NCI-H1694 treated with DMSO at 0.1 percent for 48 hours (cell line): ENCODE measurements around the gene LTBP2.

Experiments
- DNase-seq: peaks from one replicate; lab custom pipeline; 2025; lab: John Stamatoyannopoulos, UW

LTBP2 gene

DNA sequence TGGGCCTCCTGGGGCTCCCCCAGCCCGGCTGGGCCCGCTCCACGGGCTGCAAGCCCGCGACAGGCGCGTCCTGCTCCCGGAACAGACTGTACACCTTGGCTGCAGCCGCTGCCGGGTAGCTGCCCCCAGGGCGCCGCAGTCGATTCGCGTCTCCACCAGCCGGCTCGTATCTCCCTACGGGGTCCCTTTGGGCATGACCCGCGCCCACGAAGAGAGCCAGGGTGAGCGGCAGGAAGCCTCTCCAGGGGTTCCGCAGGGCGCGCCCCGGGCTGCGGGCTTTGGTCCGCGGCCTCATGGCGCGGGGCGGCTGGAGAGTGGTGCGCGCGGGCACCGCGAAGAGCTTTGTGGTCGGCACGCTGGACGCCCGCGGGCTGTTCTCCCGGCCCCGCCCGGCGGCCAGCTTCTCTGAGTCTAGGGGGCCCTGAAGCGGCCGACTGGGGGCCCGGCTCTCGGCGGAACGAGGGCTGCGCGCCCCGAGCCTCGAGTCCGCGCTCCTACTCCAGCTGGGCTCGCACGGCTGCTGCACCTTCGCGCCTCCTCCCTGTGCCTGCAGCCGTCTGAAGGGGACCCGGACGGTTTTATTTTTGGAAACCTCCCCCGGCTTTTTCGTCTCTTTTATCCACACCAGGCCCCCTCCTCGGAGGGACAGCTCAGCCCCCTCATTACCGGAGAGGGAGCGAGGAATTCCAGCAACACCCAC, at the start of gene LTBP2:
Gene LTBP2, minus strand, starts transcription at position 588 of the 700 bp plus-strand sequence. Its CDS starts 293 bp downstream, at position 295.
- DNase-seq: peak; percentile 55

DNA sequence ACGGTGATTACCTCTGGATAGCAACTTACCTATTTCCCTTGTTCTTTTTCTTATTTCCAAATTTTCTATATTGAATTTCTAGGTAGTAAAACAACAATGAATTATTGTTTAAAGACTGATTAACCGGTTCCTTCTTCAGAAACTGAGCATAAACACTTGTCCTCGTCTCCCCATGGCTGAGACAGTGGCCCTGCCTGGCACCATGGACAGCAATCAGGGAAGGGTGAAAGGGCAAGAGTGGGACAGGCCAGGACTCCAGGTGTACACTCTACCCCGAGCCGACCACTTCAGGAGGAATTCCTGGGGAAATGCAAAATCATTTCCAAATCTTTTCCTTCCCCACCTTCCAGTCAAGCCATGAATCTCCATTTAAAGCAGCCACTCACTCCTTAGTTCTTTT, 48.8 kb upstream of the LTBP2 start:
- DNase-seq: no peak

DNA sequence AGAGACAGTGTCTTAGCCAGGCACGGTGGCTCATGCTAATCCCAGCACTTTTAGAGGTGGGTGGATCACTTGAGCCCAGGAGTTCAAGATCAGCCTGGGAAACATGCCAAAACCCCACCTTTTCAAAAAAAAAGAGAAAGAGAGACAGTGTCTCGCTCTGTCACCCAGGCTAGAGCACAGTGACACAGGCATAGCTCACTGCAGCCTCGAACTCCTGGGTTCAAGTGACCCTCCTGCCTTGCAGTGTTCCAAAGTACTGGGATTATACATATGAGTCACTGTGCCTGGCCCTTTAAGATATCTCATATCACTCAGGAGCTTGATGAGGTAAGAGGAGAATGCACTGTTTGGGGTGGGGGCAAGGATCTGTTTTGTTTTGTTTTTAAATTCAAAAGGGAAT, 48.1 kb upstream of the LTBP2 start:
- DNase-seq: no peak

DNA sequence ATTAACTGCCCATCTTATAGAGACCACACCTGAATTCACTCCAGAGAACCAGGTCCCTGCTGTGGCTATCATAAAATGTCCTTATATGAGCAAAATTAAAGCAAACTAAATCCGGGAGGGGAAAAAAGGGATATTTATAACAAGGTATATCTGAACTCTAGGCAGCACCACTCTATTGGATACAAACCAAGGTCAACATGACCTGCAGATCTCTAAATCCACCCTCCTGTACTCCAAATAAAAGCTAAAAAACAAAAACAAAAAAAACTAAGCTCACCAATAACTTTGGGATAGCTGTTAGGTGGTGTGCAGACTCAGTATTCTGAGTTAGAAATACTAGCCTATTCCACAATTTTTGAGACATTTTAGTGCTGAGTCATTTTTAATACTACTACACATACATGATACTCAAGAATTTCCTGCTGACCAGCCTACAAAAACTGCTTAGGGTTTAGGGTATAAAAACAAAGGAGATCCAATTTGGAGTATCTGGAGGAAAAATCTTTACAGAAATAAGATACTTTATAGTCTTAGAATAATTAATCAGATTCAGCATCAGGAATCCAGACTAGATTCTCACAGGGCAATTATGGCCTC, 46.6 kb upstream of the LTBP2 start:
- DNase-seq: no peak

DNA sequence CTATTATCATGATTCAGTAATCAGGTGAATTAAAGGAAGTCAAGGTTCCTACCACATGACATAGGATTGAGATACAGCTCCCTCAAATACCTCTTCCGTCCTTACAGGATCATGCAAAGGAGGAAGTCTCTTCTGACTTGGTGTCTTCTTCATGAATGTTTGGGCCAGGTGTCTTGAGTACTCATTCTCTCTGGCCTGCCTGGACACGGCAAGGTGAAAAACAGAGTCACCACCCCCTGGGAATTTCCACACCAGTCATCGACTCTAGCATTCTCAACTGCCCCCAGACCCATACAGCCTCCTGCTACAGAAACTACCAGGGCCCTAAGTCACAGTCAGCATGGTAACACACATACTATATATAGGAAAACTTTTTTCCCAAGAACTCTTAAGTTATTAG, 44.9 kb upstream of the LTBP2 start:
- no peak for DNase-seq

DNA sequence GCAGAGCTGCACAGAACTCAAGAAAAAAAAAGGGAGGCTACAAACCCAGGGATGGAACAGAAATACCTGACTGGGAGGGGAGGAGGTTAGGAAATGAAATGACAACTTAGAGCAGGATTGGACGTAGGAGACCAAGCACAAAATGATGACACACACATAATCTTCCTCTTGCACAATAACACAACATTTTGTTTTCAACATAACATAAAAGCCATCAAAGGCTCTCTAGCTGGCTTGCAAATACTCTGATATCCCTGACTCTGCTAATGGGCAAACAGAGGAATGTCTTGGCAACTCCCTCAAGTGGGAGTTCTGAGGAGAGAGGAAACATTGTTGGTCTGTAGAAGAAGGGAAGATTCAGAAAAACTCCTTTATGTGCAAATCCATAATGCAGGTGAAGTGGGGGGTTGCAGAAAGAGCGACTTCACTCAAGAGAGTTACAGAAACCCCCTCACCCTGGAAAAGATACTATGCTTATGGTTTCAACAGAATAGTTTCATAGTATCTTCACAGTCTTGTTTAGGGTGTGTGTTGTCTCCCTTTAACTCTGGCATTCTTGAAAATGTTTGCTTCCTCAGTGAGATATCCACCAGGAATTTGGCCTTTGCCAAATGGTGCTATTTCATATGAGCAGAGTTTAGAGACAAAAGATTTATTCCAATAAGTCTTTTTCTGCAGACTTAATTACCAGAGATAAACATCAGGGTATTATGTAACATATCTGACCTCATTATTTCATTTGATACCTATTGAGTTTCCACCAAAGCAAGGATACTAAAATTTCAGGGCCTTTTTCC, 43.8 kb upstream of the LTBP2 start:
- DNase-seq: no peak

DNA sequence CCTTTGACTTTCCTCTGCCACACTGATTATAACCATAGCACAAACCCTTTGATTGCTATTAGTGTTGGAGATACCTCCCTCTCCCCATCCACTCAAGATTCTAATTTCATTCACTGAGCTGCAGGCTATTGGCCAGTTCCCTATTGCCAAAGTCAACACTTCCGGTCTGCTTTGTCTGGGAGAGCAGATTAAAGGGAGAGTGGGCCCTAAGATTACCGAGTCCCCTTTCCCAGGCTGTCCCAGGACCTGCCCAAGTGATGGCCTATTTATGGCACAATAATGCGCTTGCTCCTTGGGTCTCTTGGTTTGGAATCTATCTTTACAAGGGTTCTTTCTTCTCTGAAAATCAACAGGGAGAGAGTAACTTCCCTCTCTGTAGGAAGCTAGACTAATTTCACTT, 42.9 kb upstream of the LTBP2 start:
- no peak for DNase-seq

DNA sequence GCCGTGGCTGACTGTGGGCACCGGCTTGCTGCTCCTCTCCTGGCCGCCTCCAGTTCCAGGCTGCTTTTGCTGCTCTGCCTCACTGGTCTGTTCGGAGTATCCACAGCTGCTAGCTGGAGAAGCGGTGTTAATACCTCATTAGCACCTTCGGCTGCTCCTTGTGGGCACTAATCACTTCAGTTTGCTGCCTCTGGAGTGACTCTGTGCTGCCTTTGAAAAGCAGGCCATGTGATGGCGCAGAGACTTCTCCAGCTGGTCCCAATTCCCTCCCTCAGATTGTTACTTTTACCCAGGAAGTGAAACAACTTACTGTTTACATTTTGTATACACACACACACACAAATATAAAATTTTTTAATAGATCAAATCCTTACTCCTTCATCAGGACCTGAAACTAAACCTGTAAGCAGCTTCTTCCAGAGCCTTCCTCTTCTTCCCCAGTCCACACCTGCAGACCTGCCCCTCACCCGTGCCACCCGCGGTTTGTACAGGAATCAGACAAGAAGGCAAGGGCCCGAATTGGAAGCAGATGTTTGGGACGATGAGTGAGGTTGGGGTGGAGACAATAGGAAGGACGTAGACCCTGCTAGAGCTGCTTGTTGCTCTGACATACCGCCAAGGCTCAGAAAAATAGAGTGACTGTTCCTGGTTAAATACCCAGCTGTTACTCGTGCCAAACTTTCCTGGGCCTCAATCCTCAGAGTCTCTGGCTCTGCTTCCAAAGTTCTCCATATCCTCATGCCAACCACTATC, 41.5 kb upstream of the LTBP2 start:
- no peak for DNase-seq

DNA sequence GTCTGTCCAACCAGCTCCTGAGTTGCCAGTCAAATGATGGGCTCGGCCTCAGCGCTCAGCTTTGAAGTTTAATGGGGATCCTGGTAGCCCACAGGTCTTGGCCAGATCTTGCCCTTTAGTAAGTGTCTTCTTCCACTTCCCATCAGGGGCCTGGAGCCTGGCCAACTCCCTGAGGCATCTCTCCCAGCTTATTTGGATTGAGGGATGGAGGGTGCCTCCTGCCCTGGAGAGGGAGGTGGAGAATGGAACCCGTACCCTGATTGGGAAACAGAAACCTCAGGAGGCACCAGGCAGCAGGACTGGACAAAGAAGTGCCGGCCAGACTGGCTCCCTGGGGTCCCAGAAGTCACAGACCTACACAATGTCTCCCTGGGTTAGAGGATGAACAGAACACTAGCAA, 40.5 kb upstream of the LTBP2 start:
- DNase-seq: no peak

DNA sequence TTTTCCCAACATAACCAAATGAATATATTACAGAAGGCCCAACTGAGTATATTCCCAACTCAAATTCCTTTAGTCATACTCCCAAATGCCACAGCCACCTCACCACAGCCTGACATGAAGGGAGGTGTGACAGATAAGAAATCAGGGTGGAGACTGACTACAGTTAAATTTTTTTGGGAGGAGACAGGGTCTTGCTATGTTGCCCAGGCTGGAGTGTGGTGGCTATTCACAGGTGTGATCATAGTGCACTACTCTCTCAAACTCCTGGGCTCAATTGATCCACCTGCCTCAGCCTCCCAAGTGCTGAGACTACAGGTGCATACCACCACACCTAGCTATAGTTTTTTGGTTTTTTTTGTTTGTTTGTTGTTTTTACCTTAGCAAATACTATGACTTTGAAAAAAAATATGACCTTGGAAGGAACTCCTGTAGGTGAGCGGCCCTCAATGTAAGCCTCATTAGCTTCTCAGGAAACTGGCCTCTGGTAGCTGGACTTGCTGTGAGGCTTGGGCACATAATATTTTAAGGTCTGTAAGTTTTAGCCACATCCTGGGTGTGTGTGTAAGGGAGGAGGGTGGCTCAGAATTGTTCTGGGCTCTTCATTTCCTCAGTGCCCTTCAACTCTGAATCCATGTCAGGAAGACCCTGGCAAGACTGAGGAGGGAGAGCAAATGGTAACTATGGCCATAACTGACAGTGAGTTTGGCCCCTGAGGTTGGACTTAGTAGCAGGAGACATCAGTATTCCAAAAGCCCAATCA, 39.1 kb upstream of the LTBP2 start:
- DNase-seq: no peak

DNA sequence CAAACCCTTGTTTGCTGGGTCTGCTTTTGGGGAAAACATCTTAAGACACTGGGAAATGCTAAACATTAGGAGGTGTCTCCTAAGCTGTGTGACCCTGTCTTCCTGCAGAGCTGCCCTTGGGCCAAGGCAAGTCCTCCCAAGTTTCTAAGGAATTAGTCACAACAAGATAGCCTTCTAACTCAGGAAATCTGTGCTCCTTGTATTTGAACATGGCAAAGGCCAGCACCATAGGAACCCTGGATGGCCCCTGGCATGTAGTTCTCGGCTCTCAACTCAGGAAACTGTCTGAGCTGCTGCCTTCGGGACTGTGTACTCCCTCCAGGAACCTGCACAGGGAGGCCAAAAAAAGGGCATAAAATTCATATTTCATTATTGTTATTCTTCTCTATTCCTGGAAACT, 37.6 kb upstream of the LTBP2 start:
- no peak for DNase-seq

DNA sequence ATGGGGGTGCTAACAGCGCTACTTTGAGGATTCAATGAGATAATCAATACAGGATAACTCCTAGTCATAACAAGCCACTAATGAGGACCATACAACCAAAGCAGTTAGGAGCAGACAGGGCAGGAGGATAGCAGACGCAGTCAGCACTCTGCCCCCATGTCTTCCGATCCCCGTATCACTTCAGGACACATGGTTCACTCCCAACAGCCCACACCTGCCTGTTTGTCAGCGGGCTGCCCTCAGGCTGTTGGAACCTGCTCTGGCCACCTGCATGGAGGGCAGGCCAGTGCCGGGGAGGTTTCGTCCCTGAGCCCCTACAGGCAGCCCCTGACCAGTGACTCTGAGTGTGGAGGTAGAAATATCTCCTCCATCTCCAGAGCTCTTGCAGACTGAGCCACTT, 37.1 kb upstream of the LTBP2 start:
- DNase-seq: no peak

DNA sequence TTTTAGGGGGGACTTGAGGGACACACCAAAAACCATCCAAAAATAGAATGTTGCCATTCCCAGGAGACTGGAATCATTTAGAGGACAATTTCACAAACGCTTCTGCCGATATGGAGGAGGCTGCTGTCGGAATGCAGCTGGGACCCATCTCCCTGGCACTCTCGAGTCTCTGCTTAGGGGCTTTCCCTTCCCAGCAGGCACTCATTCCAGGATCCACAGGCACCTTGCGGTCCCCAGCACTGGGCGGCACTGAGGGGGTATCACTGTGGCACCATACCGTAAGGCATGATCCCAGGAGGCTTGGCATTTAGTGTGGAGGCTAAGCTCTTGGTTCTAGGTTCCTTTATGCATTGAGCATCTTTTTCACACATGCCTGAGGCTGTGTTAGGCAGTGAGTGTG, 36.6 kb upstream of the LTBP2 start:
- no peak for DNase-seq

DNA sequence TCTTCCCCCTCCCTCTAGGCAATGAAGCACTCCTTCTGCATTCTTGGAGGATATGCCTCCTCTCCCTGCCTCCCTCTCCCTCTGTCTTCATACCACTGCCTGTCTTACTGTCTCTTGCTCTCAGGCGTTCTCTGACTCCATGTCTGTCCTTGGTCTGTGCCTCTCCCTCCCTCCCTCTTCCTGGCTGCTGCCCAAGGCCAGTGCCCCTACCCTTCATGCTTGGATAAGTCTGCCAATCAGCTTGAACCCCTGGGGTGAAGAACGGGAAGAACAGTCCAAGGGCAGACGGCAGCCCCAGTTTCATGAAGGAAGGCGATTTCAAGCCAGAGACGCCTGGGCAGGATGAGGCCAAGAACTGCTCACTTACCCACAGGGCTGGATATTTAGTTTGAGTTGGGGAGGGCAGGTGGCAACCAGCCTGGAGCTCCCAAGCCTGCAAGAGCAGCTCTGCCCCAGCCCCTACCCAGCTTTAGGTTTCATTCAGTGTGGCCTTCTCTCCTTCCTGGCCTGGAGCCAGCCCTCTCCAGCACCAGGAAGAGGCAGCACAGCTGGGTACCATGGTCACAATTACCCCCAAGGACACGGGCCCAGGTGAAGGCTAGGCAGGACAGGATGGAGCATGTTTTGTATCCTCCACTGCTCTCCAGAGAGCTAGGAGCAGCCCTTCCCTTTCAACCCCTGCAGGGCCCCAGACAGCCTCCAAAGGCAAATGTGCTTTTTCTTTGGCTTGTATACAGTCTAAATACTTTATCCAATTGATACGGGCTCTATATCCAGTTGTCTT, 35.8 kb upstream of the LTBP2 start:
- DNase-seq: peak; percentile 40

DNA sequence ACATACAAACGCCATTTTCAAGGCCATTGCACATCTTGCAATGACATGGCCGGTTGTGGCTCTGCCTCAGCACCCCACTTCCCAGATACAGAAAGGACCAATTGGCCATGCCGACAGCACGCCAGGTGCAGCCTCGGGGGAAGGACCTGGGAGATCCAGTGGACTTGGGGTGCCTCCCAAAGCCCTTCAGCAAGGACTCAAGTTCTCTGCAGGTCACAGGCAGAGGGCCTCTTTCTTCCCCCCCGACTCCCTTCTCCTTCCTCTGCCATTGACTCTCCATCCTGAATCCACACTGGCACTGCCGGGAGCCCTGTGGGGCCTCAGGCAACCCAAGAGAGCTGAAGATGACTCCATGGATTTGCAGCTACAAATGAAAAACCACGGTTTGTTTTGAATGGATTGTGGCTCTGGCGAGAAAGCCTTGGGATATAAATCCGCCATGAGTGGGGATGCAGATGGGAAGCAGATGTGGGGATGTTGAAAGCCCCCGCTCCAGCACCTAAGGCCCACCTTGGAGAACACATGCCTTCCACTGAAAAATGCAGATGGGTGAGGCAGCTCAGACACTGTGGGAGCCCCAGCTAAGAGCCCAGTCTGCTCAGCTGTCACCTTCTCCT, 35.1 kb upstream of the LTBP2 start:
- DNase-seq: no peak

DNA sequence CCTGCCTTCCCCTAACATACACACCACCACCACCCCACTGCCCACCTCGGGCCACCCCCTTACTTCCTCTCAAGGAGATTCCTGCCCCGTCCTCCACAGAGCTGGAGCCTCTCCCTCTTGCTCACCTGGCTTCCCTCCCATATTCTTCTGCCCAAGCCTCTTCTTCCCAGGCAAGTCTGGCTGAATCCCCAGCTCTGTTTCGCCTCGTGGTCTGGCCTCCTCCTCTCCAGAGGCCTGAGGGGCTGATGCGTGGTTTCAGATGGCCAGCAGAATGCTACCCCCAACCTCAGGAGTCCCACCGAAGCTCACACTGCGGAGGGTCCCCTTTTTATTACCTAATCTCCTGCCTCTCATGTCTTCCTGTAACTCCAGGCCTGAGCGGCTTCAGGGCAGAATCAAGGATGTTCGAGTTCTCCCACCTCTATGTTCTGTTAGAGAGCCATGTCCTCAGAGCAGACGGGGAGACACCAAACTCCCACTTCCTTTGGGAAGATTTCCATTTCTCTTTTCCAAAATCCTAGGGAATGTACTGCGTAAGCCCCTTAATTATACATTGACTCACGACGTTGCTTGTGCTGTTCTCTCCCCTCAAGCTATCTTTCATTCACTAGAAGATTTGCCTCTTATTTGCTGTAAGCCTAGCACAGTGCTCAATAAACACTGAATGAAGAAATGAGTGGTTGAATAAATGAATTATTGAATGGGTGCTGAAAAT, 33.9 kb upstream of the LTBP2 start:
- DNase-seq: no peak

DNA sequence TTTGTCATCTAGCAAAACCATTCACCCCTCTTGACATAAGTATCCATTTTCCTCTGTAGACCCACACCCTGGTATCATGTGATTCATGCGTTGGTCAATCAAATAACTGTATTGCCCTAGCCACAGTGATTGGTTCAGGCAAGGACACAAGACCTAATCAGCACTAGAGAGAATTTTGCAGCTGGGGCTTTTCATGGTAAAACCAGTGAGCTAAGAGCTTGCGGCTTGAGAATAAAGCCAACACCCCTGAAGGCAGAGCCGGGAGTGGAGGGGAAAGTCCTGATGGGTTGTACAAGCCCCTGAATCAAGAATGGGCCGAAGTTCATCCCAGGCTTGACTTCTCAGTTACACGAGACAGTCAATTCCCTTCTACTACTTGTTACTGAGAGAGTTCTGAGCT, 33.2 kb upstream of the LTBP2 start:
- DNase-seq: no peak

DNA sequence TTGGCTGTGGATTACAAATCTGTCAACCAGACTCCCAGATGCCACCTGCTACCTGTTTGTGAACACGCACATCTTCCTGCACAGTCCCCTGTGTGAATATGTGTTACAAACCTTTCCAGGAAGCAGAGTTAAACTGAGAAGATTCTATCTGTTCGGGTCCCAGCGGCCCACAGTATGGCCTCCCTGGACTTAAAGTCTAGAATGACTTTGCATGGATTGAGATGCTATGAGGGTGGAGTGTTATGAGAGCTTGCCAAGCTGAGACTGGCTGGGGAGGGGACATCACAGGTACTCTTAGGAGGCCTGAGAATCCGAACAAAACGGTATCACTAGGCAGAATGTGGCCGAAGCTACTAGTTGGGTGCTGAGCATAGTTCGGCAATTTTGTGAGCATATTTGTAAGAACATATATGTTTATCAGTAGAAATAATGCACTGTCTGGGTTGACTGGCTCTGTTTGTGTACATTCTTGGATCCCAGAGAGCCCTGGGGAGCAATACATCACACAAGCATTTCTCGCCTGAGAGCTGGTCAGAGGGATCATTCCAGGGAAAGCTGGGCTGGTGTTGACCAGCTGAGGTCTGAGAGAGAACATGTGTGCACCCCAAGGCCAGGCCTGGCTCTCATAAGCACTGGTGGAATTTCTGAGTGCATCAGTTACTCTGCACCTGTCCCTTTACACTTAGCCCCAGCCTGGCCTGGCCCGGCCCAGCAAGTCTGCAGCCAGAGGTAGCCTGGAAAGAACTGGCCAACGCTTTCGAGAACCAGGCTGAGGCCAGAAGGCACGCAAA, 29.8 kb upstream of the LTBP2 start:
- DNase-seq: no peak

DNA sequence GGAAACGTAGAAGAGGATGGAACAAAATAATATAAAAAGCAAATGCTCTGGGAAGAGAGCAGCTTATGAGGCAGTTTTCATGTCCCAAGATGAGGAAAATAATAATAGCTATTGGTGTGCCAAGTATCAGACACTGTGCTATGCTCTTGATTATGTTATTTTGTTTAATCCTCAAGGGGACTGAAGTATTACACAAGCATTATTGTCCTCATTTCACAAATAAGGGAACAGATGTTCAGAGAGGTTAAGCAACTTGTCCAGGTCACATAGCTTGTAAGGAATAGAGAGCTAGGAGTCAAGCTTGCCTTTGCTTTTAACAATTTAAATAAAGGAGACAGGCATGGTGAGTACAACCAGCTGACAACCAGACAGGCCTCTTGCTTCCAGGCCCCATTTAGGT, 26.9 kb upstream of the LTBP2 start:
- no peak for DNase-seq
